ENCODE measurements around the gene MARK2.

MARK2 gene

GRCh38 chr11:63904743-63905142 is 65.8 kb downstream of the MARK2 start:
- no peak for DNase-seq (ENCODE audit: extremely low spot score, insufficient read length, low read depth)
- no peak for FAIRE-seq

- FAIRE-seq (no peak), DNase-seq (ENCODE audit: extremely low spot score, insufficient read length, low read depth) (no peak)
These were observed 66.3 kb downstream of the MARK2 start for GRCh38 chr11:63905179-63905578.

GRCh38 chr11:63906087-63906486 is 67.2 kb downstream of the MARK2 start:
- DNase-seq (ENCODE audit: extremely low spot score, insufficient read length, low read depth) (no peak), FAIRE-seq (no peak)

GRCh38 chr11:63906585-63906984 is 67.7 kb downstream of the MARK2 start:
- FAIRE-seq = no peak
- no peak for DNase-seq (ENCODE audit: extremely low spot score, insufficient read length, low read depth)

GRCh38 chr11:63907063-63907462 is 68.2 kb downstream of the MARK2 start:
- FAIRE-seq (no peak), DNase-seq (ENCODE audit: extremely low spot score, insufficient read length, low read depth) (no peak)

- DNase-seq (ENCODE audit: extremely low spot score, insufficient read length, low read depth) = no peak
- no peak for FAIRE-seq
These were observed 69.1 kb downstream of the MARK2 start for GRCh38 chr11:63907808-63908530.

GRCh38 chr11:63908631-63909401 is 69.9 kb downstream of the MARK2 start:
- FAIRE-seq (no peak), DNase-seq (ENCODE audit: extremely low spot score, insufficient read length, low read depth) (no peak)

- DNase-seq (ENCODE audit: extremely low spot score, insufficient read length, low read depth) = no peak
- FAIRE-seq = no peak
These were observed 70.9 kb downstream of the MARK2 start for GRCh38 chr11:63909591-63910506.

- no peak for FAIRE-seq
- DNase-seq (ENCODE audit: extremely low spot score, insufficient read length, low read depth) = no peak
These were observed 71.8 kb downstream of the MARK2 start for GRCh38 chr11:63910675-63911074.

- DNase-seq (ENCODE audit: extremely low spot score, insufficient read length, low read depth) = no peak
- FAIRE-seq = no peak
These were observed 72.5 kb downstream of the MARK2 start for GRCh38 chr11:63911440-63911839.

- DNase-seq (ENCODE audit: extremely low spot score, insufficient read length, low read depth) (no peak), FAIRE-seq (no peak)
These were observed 73.0 kb downstream of the MARK2 start for GRCh38 chr11:63911876-63912275.

GRCh38 chr11:63912678-63913077 is 73.8 kb downstream of the MARK2 start:
- no peak for FAIRE-seq
- DNase-seq (ENCODE audit: extremely low spot score, insufficient read length, low read depth) = no peak

GRCh38 chr11:63913866-63914830 is 75.2 kb downstream of the MARK2 start:
- DNase-seq (ENCODE audit: extremely low spot score, insufficient read length, low read depth) (no peak), FAIRE-seq (no peak)

- no peak for FAIRE-seq
These were observed 76.2 kb downstream of the MARK2 start for GRCh38 chr11:63914896-63915691.

GRCh38 chr11:63915961-63916836 is 77.3 kb downstream of the MARK2 start:
- DNase-seq (ENCODE audit: extremely low spot score, insufficient read length, low read depth) (no peak), FAIRE-seq (no peak)

More at GRCh38 chr11:63914896-63915691, 76.2 kb downstream of the MARK2 start:
- no peak for DNase-seq (ENCODE audit: extremely low spot score, insufficient read length, low read depth)

GRCh38 chr11:63916837-63917691 is 78.2 kb downstream of the MARK2 start, which contains the start of gene RCOR2:
Gene RCOR2, minus strand, starts transcription at chr11:63917164. Its CDS starts 708 bp downstream, at chr11:63916456.
- FAIRE-seq = no peak
- peak; percentile 77 for DNase-seq (ENCODE audit: extremely low spot score, insufficient read length, low read depth)
